COR-L47 (cell line): Measurements from ENCODE around the gene ERCC4.

Source experiments
- DNase-seq: peaks from one replicate; lab custom pipeline; 2025; lab: John Stamatoyannopoulos, UW

ERCC4 gene

DNA sequence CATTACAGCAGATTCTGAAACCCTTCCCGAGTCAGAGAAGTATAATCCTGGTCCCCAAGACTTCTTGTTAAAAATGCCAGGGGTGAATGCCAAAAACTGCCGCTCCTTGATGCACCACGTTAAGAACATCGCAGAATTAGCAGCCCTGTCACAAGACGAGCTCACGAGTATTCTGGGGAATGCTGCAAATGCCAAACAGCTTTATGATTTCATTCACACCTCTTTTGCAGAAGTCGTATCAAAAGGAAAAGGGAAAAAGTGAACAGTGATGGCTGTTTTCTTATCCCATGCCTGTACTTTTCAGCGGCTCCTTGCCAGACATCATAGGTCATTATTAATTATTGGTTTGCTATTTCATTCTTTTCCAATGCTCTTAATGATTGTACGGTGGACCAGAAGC lies 28.1 kb downstream of the ERCC4 start:
- DNase-seq: no peak

DNA sequence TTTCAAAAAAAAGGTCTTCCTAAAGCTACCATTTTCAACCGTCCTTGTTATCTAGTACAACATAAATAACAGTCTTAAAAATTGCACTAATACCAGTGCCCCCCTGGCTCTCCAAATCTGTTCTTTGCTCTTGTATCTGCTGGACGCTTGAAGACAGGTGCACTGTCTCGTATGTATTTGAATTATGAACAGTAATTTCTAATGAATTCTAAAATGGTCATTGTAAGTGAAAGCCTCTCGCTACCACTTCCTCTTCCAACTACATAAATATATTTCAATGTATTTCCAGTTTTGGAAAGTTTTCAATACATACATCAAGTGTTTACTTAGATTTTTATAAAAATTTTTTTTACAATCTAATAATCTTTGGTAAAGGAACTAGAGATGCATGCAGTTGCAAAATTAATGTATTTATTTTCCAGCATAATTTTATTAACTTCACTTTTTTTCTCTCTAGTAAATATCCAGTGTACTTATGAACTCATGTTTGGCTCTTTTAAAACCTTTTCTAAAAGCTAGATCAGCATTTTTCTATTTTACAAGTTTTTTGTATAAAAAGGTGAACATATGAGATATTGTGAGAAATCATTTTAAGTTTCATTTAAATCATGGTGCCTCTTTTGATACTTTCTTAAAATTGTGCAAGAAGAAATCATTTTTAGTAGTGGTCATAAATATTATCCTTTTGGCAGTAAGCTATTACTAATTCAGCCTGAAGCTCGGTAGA lies 31.0 kb downstream of the ERCC4 start:
- no peak for DNase-seq

DNA sequence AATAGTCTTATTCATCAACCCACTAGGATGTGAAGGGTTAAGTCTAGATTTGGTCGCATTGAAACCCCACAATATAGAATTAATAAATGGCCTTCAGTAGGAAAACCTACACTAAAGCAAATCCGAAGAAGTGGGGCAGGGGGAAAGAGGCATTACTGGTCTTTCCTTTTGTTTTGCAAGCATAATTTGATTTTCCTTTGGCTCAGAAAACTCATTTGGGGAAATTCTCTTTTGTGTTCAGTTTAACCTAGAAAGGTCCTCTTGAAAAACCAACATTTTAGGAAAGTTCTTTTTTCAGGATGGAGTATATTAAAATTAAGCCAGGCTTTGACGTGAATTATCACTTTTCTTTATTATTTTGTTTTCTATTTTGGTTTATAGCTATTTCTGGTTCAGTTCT lies 31.7 kb downstream of the ERCC4 start:
- DNase-seq: no peak

GRCh38 chr16:13953501-13953900 lies 33.5 kb downstream of the ERCC4 start:
- no peak for DNase-seq

- no peak for DNase-seq
Measured at GRCh38 chr16:13956635-13957196, 36.8 kb downstream of the ERCC4 start.

DNA sequence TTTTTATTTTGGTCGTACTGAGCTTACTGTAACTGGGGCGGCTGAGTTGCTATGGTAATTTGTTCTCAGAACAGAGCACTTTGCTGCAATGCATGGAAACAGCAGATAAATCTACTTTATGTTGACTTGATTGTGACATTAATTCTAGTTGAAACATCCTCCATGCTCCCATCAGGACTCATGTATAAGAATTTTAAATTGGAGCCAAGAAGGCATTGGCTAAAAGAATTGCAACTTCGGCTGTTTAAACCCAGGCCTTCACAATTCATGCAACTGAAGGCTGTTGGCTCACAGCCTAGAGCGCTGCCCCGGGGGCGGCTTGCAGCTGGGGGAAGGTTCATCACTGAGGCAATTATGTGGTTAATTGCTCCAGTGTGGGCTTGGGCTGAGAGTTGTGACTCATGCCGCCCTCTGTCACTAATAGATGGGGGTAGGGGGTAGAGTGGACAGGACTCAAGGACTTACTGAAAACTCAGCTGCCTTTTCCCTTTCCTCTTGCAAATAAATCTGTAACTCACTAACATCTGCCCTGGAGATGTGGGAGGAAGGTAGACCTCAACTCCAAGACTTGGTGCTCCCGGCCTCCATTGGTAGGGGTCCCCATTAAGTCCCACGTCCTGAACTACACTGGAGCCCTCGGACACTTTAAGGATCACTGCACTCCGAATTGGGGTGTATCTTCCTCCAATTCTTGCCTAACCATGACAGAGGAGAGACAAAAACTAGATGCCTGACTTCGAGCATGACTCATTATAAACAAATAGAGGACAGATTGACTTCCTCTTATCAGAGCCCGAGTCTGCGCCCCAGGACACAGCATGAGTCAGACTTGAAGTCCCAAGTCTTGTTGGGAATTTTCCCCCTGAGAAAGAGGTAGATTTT lies 37.5 kb downstream of the ERCC4 start:
- DNase-seq: peak; percentile 73

DNA sequence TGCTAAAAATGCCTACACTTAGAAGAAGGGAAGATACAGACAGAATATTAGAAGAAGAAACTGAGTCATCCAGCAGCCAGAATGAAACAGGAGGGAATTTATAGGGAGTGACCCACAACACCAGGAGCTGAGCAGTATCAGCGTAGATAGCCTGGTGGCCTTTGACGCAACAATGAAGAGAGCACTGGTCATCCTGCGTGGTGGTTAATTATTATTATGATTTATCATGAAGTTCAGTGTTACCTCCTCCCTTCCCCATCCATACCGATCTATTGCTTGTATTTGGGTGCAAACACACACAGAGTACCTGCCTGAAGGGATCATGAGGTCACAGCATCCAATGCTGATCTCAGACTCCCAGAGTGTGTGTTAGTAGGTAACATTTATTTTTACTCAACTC lies 38.5 kb downstream of the ERCC4 start:
- DNase-seq: no peak

DNA sequence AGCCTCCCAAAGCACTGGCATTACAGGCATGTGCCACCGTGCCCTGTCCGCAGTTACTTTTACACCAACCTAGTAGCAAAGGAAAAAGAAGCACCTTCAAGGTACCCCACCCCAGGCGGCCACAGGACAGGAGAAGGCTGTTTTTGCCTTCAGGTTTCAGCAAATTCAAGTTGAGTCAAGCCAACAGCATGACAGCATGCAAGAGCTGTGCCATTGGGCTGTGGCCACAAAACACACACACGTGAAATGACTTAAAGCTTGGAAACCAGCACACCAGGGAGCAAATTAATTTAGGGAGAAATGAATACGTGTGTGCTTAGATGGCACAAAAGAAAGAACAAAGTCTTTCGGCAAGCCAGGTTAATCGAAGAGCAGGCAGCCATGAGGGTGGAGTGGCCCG lies 39.7 kb downstream of the ERCC4 start:
- DNase-seq: no peak

DNA sequence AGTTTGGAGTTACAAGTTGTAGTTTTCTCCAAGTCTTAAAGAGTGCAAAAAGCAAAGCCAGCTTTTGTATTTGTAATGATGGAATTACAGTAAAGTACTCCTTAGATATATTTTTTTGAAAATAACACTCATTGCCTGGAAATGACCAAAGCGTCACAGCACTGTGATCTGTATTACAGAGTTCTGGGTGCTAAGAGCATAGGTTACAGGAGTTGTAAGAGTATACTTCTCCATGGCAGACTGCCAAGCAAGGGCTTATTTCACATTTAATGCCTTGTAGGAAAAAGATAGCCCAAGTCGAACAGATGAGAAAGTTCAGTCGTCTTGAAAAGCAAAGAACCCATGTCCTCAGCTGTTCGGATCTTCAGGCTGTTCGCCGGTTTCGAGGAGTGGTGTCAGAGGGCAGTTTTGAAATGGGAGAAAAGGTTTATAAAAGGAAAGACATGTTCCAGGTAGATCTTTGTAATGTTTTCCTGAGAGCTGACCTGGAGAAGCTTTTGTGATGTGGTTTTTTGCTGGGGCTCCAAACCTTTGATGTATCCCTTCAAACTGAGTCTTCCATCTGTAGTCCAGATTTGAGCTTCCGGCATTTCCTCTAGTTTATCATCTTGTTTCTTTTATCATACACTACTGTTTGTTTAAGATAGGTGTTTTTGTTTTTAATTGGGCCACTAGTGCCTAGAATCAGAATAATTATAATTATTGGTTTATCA lies 41.3 kb downstream of the ERCC4 start:
- no peak for DNase-seq

DNA sequence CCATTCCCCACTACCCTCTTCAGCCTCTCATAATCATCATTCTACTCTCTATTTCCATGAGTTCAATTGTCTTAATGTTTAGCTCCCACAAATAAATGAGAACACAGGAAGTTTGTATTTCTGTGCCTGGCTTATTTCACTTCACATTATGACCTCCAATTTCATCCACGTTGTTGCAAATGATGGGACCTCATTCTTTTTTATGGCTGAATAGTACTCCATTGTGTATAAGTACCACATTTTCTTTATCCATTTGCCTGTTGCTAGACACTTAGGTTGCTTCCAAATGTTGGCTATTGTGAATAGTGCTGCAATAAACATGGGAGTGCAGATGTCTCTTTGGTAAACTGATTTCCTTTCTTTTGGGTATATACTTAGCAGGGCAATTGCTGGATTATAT lies 42.3 kb downstream of the ERCC4 start:
- no peak for DNase-seq

DNA sequence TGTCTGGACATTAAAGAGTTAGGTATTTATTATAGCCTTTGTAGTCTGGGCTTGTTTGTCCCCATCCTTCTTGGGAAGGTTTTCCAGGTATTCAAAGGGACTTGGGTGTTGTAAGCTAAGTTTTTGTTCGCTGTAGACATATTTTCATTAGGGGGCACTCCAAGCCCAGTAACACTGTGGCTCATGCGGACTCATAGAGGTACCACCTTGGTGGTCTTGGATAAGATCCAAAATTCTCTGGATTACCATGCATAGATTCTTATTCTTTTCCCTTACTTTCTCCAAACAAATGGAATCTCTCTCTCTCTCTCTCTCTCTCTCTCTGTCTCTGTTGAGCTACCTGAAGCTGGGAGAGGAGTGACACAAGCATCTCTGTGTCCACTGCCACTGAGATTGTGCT lies 48.9 kb downstream of the ERCC4 start:
- DNase-seq: no peak

DNA sequence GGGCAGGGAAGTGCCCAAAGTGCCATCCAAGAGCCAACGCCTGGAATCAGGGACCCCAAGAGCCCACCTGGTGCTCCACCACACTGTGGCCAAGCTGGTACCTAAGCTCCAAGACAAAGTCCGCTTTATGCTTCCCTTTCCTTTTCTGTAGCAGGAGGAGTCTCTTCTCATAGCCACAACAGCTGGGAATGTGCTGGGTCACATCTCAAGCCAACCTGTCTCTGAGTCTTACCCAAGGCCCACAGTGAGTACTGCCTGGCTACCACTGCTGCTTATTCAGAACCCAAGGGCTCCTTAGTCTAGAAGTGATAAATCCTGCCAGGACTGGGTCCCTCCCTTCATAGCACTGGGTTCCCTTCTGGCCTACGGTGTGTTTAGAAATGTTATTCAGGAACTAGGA lies 49.8 kb downstream of the ERCC4 start:
- no peak for DNase-seq

GRCh38 chr16:13970708-13971422 lies 50.9 kb downstream of the ERCC4 start:
- no peak for DNase-seq

- no peak for DNase-seq
Measured at GRCh38 chr16:13973321-13974023, 53.5 kb downstream of the ERCC4 start.

GRCh38 chr16:13977177-13977576 lies 57.2 kb downstream of the ERCC4 start:
- no peak for DNase-seq

- no peak for DNase-seq
Measured at GRCh38 chr16:13982451-13982850, 62.5 kb downstream of the ERCC4 start.

DNA sequence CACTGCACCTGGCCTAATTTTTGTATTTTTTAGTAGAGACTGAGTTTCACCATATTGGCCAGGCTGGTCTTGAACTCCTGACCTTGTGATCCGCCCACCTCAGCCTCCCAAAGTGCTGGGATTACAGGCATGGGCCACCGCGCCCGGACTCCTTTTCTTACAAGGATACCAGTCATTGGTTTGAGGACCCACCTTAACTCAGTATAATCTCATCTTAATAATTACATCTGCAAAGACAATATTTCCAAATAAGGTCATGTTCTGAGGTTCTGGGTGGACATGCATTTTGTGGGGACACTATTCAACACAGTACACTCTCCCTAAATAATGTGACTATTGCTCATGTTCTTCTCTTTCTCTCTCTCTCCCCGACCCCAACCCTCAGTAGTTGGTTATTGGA lies 63.7 kb downstream of the ERCC4 start:
- DNase-seq: no peak

DNA sequence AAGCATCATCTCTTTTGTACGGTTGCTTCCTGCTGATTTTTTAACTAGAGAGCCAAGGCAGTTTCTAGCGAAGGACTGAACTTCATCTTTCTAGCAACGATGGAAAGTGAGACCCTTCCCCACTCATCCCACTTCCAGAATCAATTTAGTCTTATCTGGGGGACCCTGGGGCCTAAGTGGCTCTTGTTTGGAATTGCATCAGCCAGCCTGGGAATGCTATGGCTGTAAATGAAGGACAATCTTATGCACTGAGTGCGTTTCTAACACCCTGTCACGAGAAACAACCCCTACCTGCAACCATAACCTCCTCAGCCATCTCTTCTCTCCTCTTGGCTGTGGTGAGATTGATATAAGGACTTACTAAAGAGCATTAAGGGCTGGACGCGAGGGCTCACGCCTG lies 64.8 kb downstream of the ERCC4 start:
- DNase-seq: no peak

DNA sequence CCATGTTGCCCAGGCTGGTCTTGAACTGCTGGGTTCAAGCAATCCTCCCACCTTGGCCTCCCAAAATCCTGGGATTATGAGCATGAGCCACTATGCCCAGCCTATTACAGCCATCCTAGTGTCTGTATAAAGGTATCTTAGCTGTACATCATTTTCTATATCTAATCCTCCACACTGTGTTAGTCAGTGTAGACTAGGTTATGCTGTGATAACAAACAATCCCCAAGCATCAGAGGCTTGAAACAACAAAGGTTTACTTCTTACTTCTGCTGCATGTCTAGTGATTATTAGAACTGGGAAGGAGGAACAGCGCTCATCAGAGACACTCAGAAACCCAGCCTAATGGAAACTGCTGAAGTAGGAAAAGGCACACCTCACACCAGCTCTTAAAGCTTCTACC lies 68.1 kb downstream of the ERCC4 start:
- no peak for DNase-seq

DNA sequence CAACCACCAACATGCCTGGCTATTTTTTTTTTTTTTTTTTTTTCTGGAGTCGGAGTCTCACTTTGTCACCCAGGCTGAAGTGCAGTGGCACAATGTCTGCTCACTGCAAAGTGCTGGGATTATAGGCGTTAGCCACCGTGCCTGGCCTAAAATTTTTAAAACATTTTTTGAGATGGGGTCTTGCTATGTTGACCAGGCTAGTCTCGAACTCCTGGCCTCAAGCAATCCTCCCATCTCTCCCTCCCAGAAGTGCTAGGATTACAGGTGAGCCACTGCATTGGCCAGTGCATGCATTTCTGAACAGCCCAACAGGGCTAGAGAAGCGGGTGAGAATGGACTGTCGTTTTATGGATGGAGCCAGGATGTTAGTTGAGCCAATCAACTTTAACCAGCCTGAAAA lies 72.4 kb downstream of the ERCC4 start:
- DNase-seq: no peak

DNA sequence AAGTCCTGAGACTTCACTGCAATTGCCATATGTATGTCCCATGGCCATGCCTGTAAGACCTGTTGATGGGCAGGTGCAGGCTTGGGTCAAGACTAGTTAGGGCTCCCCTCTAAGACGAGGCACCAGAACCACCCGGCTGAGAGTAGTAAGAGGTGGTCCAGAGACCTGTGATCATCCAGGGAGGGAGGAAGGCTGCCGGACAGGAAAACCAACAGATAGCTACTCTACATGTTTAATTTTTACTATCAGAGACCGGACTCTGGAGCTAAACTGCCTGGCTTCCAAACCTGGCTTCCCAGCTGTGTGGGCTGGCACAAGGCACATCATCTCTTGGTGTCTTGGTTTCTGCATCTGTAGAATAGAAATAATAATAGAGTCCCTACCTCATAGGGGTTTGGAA lies 73.0 kb downstream of the ERCC4 start:
- DNase-seq: no peak
